HG03432 (cell line): ENCODE measurements around the gene ZNF780B.

Experiments
- ATAC-seq: cut with Tn5 transposase; IDR thresholded peaks from one replicate; pipeline ENCODE4 v1.9.1; 2021; ENCODE audit warnings: mild to moderate bottlenecking, moderate library complexity; ENCODE audit not compliant: unreplicated experiment

Gene ZNF780B

DNA sequence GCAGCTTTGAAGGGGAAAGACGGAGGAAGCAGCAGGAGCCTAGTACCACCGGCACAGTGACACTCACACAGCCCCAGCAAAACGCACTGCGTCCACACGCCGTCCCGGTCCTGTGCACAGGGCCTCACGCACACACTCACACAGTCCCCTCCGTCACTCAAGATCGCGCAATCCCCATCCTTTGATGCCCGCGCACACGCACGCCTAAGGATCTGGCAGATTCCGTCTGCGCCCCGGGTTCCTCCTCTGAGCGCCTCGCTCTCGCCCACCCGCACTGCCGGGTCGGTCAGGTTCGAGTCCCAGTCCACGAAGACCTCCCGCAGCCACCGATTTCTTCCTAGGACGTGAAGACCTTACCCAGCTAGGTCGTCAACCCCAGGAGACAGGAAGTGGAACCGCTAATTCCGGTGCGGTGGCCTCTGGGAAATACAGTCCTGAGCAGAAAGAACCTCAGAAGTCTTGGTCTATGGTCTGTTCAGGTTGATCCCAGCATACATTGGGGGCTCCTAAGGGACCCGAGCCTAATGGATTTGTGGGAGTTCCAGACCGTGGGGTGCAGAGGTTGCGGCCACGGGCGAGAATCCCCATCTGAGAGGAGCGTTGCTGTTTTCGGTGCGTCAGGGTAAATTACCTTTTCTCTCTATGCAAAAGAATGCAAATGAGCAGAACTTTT is at the start of gene ZNF780B:
Gene ZNF780B, minus strand, starts transcription at position 400 of the 673 bp plus-strand sequence. CDS start 5,899 bp downstream, outside the sequence.
- ATAC-seq = peak; percentile 77

DNA sequence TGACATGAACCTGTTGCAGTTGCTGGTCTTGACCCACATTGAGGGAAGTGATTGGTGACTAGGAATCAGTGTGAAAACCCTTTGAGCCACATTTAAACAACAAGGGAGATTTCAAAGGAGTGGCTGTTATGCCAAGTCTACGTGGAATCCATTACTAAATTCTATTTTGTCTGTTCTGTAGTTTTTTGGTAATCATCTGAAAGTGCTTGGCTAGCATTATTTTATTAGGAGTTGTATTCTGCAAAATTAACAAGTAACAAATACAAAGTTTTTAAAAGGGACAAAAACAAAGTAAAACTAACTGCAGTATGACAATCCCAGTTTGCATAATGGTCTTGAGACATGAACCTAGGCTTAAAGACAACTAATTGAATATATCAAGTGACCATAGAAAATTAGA is 48.7 kb upstream of the ZNF780B start:
- ATAC-seq = no peak

DNA sequence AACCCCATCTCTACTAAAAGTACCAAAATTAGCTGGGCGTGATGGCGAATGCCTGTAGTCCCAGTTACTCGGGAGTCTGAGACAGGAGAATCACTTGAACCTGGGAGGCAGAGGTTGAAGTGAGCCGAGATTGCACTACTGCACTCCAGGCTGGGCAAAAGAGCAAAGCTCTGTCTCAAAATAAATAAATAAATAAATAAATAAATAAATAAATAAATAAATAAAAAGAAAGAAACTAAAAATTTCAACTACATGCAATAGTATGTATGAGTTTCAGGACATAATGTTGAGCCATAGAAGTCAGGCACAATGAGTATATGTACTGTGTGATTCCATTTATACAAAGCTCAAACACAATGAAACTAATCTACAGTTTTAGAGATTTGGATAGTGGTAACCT is 47.6 kb upstream of the ZNF780B start:
- ATAC-seq = no peak

DNA sequence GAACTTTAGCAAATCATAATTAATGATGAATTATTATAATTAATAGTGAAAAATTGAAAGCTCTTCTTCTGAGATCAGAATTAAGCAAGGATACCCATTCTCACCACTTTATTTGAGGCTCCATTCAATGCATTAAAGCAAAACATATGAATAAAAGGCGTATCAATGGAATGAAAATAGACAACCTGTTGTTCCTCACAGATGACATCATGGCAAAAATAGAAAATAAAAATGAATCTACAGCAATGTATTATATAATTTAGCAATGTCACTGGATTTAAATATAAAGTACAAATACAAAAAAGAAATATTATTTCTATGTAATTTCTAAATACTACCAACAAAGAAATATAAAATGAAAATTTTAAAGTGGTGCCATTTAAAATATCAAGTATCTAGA is 45.8 kb upstream of the ZNF780B start:
- no peak for ATAC-seq

DNA sequence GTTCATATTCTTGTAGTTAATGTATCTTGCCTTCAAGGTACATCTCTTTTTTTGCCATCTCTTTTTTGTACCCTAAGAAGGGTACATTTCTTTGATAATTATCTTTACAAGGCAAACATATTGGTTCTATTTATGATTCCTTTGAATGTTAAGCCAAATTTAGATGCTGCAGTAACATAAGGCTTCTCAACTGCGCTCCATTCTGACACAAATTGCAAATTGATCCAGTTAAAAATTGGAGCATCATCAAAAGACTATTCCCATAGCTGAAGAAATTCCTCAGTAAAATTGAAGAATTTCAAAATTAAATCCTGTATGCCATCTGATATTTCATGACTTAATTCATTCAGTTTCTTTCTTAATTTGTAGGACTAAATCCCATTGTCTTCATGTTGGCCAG is 37.4 kb upstream of the ZNF780B start:
- ATAC-seq = no peak

- no peak for ATAC-seq
Measured at GRCh38 chr19:40091205-40092129, 35.4 kb upstream of the ZNF780B start.

- ATAC-seq = peak; percentile 75
Measured at GRCh38 chr19:40090241-40091204, 34.5 kb upstream of the ZNF780B start, which contains the start of gene ZNF780A. ZNF780A (minus strand) TSS chr19:40090943; CDS start chr19:40084753, 6,190 bp downstream.

DNA sequence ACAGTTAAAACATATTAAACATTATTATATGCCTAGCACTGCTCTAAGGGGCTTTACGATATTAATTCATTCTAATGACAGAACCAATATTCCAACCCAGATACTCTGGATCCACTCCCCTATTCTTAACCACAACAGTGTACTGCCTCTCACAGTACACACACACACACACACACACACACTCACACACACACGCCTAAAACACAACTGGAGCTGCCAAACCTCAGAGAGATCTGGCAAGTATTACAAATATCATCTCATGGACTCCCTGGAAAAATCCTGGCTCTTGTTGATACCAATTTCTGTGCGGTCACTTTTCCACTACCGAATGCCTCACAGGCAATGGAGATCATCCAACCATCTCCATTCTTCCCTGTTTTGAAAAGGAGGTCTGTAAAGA is 33.4 kb upstream of the ZNF780B start:
- ATAC-seq = no peak

- no peak for ATAC-seq
Measured at GRCh38 chr19:40088299-40089047, 32.4 kb upstream of the ZNF780B start.

DNA sequence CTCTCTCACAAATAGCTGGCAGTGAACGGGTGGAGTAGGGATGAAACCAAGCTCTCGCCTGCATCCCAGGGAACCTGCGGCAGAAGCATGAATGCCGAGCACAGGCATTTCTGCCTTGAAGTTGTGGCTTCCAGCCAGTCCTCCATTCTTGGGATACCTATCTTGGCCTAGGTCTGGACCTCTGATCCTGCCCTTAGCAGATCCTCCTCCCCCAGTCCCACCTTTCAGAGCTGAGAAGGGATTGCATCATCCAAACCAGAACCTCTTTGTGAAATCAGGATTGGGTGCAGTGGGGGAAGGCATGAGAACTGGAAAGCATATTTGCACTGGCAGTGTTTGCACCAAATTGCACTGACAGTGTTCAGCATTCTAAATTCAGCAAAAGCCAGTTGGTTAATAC is 28.9 kb upstream of the ZNF780B start:
- ATAC-seq = no peak

DNA sequence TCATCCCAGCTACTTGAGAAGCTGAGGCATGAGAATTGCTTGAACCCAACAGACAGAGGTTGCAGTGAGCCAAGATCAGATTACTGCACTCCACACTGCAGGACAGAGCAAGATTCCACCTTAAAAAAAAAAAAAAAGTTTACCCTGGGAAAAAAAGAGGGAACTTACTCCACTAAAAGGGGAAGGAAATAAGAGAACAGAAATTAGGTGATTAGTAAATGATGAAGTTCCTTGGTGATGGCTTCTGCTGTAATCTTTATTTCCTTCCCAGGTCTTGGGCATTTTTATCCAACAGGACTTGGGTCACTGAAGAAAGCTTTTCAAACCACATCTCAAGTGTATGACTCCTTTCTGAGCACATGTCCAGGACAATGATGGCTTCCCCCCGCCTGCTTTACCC is 25.4 kb upstream of the ZNF780B start:
- no peak for ATAC-seq

DNA sequence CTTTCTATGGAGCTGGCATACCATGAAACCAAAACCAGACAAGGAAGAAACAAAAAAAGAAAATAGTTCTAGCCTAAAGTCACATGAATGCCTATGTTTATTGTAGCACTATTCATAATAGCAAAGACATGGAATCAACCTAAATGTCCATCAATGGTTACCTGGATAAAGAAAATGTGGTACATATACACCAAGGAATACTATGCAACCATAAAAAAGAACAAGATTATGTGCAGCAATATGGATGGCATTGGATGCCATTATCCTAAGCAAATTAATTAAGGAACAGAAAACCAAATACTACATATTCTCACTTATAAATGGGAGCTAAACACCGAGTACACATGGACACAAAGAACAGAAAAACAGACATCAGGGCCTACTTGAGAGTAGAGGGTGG is 24.3 kb upstream of the ZNF780B start:
- no peak for ATAC-seq

GRCh38 chr19:40078377-40078776 is 22.3 kb upstream of the ZNF780B start:
- ATAC-seq = no peak

DNA sequence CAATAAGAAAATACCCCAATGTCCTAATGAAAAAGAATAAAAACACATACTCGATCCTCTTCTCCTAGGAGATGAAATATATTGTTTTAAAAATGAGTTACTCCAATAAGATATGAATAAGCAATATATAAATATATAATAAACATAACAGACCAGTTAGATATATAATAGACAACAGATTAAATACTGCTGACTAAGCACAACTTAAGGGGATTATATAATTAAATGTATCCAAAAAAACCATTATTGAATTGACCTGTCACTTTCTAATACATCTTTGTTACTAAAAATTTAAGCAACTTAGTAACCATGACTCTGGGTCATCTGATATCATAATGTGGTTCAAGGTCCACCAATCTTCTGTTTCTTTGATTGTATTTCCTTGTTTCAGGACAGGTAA is 14.0 kb upstream of the ZNF780B start:
- ATAC-seq = no peak

GRCh38 chr19:40059624-40060023 is 3.6 kb upstream of the ZNF780B start:
- ATAC-seq = no peak

GRCh38 chr19:40057166-40057565 is 1.1 kb upstream of the ZNF780B start:
- ATAC-seq = no peak

- no peak for ATAC-seq
Measured at GRCh38 chr19:40056505-40056904, 474 bp upstream of the ZNF780B start.

GRCh38 chr19:40055049-40055448 is 982 bp downstream of the ZNF780B start:
- no peak for ATAC-seq

- ATAC-seq = no peak
Measured at GRCh38 chr19:40054632-40055031, 1.4 kb downstream of the ZNF780B start.

DNA sequence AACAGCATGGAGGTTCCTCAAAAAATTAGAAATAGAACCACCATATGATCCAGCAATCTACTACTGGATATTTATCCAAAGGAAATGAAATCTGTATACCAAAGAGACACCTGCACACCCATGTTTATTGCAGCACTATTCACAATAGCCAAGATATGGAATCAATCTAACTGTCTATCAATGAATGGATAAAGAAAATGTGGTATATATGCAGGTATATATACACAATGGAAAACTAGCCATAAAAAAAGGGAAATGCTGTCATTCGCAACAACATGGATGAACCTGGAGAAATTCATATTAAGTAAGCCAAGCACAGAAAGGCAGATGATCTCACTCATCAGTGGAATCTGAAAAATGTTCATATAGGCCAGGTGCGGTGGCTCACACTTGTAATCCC is 2.5 kb downstream of the ZNF780B start:
- ATAC-seq = no peak
